Left ventricle myocardium inferior (tissue), 1 donor: ENCODE data around the gene ZNF326. TPM values are rescaled to one million over a fixed set of nuclear protein-coding genes. Genes with fewer than 3 reads are reported as not detected.

Experiments
- DNase-seq: peaks from one replicate; pipeline ENCODE4 v3.0.0-alpha.2; 2020
- H3K27ac ChIP-seq: fragments of 200-600 bp; replicated peaks from 2 replicates; pipeline ENCODE4 v1.8.0; 2021
- H3K27me3 ChIP-seq: fragments of 200-600 bp; 2 replicates; pipeline ENCODE4 v1.8.0; 2021; ENCODE audit warnings: low read depth
- H3K36me3 ChIP-seq: fragments of 200-600 bp; 2 replicates; pipeline ENCODE4 v1.8.0; 2021
- H3K4me1 ChIP-seq: fragments of 200-600 bp; 2 replicates; pipeline ENCODE4 v1.8.0; 2021
- H3K4me3 ChIP-seq: fragments of 200-600 bp; 2 replicates; pipeline ENCODE4 v1.8.0; 2021; ENCODE audit warnings: mild to moderate bottlenecking, moderate library complexity
- H3K9me3 ChIP-seq: fragments of 200-600 bp; replicated peaks from 2 replicates; pipeline ENCODE4 v1.8.0; 2021
- CTCF ChIP-seq: fragments of 200-600 bp; IDR thresholded peaks from 2 replicates; pipeline ENCODE4 v1.8.0; 2021; ENCODE audit warnings: antibody characterized with exemption, mild to moderate bottlenecking, borderline replicate concordance
- intact Hi-C: fragments of 100-400 bp; cut with micrococcal nuclease; formaldehyde crosslinking; loops from one replicate; pipeline ENCODE4 v1.11.0; 2022
- total RNA-seq: library from RNA; stranded (reverse); fragmentation: NEBNext Ultra II Directional; extraction: Animal tissue kit (Norgen Biotek cat#: 25700); gene quantifications from one replicate; pipeline ENCODE4 v1.2.1, GENCODE V29; 2021
- donor health status: DM: no; HTN: yes; CAD: no; lungs with severe emphysema.

The ZNF326 gene
- total RNA-seq, 1 donor from 2014 or later: 18.1 TPM

GRCh38 chr1:89987159-89987819 is 7.6 kb upstream of the ZNF326 start:
- Histone ChIP-seq H3K27ac (no peak overlapping the region), H3K36me3 (no peaks in the 10 kb centered on the region), H3K27me3 (no peaks in the 10 kb centered on the region), H3K4me3 (no peak overlapping the region), H3K9me3 (no peaks in the 10 kb centered on the region), H3K4me1 (peaks cover 11% of the 10 kb centered on the region)
- peak; percentile 92 for TF ChIP-seq CTCF
- intact Hi-C loops: loop anchor here (2.0 to 10.0 kb wide), 2 partner anchors 142 to 182 kb away; no protein-coding TSS in a partner anchor
- DNase-seq: no peak

GRCh38 chr1:89989099-89989498 is 5.8 kb upstream of the ZNF326 start:
- Histone ChIP-seq H3K27me3 (no peaks in the 10 kb centered on the region), H3K4me3 (no peak overlapping the region), H3K36me3 (no peaks in the 10 kb centered on the region), H3K9me3 (no peaks in the 10 kb centered on the region), H3K27ac (no peak overlapping the region), H3K4me1 (peaks cover 4% of the 10 kb centered on the region)
- no peak for DNase-seq
- intact Hi-C loops: loop anchor here (10.0 kb wide), 1 partner anchor 144 kb away; no protein-coding TSS in a partner anchor
- no peak for TF ChIP-seq CTCF

- no peaks in the 10 kb centered on the region for H3K9me3 ChIP-seq
- no peak for TF ChIP-seq CTCF
- H3K27me3 ChIP-seq: no peaks in the 10 kb centered on the region
- H3K4me3 ChIP-seq: no peak overlapping the region
- no peak for DNase-seq
- H3K36me3 ChIP-seq: no peaks in the 10 kb centered on the region
- intact Hi-C loops: loop anchor here (10.0 kb wide), 1 partner anchor 145 kb away; no protein-coding TSS in a partner anchor
- H3K27ac ChIP-seq: no peak overlapping the region
- peaks cover 8% of the 10 kb centered on the region for H3K4me1 ChIP-seq
These were observed 5.1 kb upstream of the ZNF326 start for GRCh38 chr1:89989799-89990198.

- Histone ChIP-seq H3K27ac (no peak overlapping the region), H3K27me3 (no peaks in the 10 kb centered on the region), H3K4me1 (peaks cover 20% of the 10 kb centered on the region), H3K4me3 (no peak overlapping the region), H3K36me3 (no peaks in the 10 kb centered on the region), H3K9me3 (no peaks in the 10 kb centered on the region)
- no peak for DNase-seq
- TF ChIP-seq CTCF: no peak
- intact Hi-C loops: no loop called here
These were observed 3.7 kb upstream of the ZNF326 start for GRCh38 chr1:89990976-89991831.

GRCh38 chr1:89993541-89993940 is 1.4 kb upstream of the ZNF326 start:
- Histone ChIP-seq H3K27ac (no peak overlapping the region), H3K27me3 (no peaks in the 10 kb centered on the region), H3K4me1 (peaks cover 40% of the 10 kb centered on the region), H3K9me3 (no peaks in the 10 kb centered on the region), H3K36me3 (no peaks in the 10 kb centered on the region), H3K4me3 (no peak overlapping the region)
- no peak for DNase-seq
- intact Hi-C loops: no loop called here
- no peak for TF ChIP-seq CTCF
